GM21737 (cell line): ENCODE data around the gene STAG1.
"Not testable (repeated sequence)": the region's sequence is repeated elsewhere in the genome, so short reads cannot be mapped to it uniquely, and the experiment has no call there.

ENCODE experiments used
- ATAC-seq: cut with Tn5 transposase; IDR thresholded peaks from one replicate; pipeline ENCODE4 v1.9.1; 2021; ENCODE audit warnings: mild to moderate bottlenecking, moderate library complexity; ENCODE audit not compliant: unreplicated experiment

The STAG1 gene

GRCh38 chr3:136516095-136516494 lies 236.1 kb downstream of the STAG1 start:
- no peak for ATAC-seq

- ATAC-seq, result not testable (repeated sequence)
Measured at GRCh38 chr3:136514533-136514932, 237.6 kb downstream of the STAG1 start.

DNA sequence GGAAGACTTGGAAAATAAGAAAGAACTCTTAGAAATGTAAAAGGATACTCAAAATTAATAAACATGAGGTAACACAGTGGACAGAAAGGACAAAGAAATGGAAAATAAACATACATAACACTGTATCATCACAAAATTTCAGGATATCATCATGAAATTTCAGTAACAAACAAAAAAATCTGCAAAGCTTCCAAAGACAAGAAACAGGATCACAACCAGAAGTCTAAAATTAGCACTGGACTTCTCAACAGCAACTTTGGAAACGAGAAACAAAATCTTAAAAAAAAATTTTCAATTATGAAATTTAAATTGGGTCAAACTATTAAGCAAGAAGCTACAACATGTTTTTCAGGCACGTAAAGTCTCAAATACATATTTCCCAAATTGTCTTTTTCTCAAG lies 238.8 kb downstream of the STAG1 start:
- ATAC-seq, result no peak

DNA sequence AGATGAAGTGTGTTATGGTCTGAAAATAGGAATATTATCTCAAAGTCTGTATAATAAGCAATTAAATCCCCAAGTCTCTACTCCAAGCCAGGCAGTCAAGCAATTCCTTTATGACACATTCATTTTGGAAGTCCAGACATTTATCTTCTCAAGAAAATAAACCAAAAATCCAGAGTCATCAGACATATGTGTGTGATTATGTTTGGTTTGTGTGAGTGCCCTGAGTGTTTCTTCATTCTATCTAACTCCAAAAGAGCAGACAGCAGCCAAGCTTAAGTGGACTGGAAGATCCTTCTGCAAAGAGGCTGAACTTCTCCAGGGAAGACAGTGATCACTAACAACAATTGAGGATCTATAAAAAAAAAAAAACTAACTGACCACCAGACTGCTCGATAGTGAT lies 239.8 kb downstream of the STAG1 start:
- no peak for ATAC-seq

DNA sequence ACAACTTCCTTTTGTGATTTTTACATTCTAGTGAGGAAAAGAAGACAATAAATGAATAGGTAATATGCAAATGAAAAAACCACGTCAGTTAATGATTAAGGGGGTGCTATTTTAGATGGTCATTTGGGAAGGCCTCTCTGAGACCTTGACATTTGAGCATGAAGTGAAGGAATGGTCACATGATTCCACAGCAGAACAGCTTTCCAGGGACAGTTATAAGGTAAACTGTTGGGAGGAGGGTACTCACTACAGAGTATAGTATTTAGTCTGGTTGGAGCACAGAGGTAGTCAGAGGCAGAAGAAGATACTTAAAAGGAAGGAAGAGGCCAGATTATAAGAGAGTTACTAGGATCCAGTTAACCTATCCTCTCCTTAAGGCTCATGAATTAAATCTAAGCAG lies 246.5 kb downstream of the STAG1 start:
- ATAC-seq, result no peak

DNA sequence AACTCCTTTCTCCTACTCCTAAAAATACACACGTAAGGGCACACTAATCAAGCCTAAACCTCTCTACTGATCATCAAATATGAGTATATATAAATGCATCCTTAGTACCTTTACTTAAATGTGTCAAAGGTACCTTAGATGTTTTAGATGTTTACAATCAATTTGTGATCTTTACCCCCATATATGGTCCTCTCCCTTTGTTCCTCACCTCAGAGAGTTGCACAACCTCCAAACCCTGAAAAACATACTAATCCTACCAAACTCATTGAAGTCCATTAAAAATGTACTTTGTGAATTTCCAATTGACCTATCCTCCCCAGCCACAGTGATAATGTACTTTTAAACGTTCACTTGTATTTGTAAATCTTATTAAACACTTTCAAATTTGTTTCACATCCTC lies 249.1 kb downstream of the STAG1 start:
- ATAC-seq, result no peak

DNA sequence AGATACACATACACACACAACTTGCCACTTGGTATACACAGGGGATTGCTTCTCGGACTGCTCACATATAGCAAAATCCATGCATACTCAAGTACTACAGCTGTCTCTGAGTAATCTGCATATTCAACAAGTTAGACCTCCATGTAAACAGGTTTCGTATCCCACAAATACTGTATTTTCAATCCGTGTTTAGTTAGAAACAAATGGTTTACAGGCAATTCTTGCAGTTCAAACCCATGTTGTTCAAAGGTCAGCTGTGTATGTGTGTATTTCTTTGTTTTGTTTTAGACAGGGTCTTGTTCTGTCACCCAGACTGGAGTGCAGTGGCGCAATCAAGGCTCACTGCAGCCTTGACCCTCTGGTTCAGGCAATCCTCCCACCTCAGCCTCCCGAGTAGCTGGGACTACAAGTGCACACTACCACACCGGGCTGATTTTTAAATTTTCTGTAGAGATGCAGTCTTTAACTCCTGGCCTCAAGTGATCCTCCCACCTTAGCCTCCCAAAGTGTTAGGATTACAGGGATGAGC lies 253.2 kb downstream of the STAG1 start:
- no peak for ATAC-seq

- ATAC-seq, result no peak
Measured at GRCh38 chr3:136495213-136495612, 257.0 kb downstream of the STAG1 start.

- ATAC-seq, result no peak
Measured at GRCh38 chr3:136490646-136491405, 261.4 kb downstream of the STAG1 start.

GRCh38 chr3:136485777-136486176 lies 266.4 kb downstream of the STAG1 start:
- ATAC-seq, result no peak

- no peak for ATAC-seq
Measured at GRCh38 chr3:136476280-136476679, 275.9 kb downstream of the STAG1 start.

DNA sequence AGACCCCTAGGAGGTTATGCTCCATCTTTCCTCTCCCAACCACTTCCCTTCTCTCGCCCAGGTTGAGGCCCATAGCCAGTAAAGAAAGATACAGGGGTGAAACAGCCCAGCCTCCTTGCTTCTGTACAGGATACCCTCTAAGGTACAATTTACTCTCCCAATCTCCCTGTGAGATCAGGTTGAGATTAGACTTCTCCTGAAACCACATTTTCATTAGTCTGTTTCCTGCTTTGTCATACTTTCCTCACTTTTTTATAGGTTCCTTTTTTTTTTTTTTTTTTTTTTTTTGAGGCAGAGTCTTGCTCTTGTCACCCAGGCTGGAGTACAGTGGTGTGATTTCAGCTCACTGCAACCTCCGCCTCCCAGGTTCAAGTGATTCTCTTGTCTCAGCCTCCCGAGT lies 277.3 kb downstream of the STAG1 start:
- ATAC-seq, result not testable (repeated sequence)

- no peak for ATAC-seq
Measured at GRCh38 chr3:136473716-136474326, 278.4 kb downstream of the STAG1 start.

GRCh38 chr3:136465296-136465695 lies 286.9 kb downstream of the STAG1 start:
- ATAC-seq, result no peak

DNA sequence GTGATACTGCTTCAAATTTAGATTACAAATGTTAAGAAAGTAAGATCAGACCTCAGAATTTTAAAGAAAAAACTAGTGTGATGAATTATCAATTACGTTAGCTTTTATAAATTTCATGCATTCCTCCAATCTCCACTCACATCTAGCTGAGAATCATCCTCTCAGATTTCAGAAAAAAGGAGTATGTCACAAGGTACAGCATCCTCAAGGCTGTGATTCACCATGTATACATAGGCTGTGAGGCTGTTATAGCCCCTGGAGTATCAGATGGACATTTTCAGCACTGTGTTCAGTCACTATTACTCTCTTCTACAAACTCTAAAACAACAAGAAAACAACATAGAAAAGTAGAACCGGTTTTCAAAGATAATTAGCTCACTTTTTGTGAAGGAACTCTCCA lies 287.7 kb downstream of the STAG1 start:
- no peak for ATAC-seq

GRCh38 chr3:136463170-136463569 lies 289.0 kb downstream of the STAG1 start:
- ATAC-seq, result no peak

- ATAC-seq, result no peak
Measured at GRCh38 chr3:136457793-136458192, 294.4 kb downstream of the STAG1 start.

DNA sequence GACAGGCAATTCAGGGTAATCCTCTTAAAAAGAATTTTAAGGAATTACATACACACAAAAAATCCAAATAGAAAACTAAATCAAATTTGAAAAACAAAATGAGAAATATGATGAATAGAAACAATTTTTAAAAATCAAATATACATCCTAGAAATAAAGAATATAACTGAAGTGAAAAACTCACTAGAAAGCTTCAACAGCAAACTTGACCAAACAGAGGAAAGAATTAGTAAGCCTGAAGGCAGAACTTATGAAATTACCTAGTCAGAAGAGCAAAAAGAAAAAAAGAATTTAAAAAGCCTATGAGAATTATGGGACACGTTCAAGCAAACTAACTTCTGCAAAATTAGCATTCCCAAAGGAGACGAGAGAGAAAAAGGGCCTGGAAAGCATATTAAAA lies 296.0 kb downstream of the STAG1 start:
- no peak for ATAC-seq

DNA sequence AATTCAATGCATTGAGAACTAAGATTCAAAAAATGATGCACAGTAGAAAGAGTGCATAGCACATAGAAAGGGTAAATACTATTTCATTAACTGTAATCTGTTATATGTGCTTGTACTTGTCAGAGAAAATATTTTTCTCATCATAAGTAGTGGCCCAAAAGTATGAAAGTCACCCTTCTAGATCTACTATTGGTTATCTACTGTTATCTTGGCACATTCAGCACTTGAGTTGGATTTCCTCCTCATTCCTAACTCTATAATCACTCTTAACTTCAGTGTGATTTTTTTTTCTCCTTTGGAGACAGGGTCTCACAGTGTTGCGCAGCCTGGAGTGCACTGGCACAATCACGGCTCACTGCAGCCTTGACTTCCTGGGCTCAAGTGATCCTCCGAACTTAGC lies 307.6 kb downstream of the STAG1 start:
- no peak for ATAC-seq

- ATAC-seq, result no peak
Measured at GRCh38 chr3:136437043-136437442, 315.1 kb downstream of the STAG1 start.

DNA sequence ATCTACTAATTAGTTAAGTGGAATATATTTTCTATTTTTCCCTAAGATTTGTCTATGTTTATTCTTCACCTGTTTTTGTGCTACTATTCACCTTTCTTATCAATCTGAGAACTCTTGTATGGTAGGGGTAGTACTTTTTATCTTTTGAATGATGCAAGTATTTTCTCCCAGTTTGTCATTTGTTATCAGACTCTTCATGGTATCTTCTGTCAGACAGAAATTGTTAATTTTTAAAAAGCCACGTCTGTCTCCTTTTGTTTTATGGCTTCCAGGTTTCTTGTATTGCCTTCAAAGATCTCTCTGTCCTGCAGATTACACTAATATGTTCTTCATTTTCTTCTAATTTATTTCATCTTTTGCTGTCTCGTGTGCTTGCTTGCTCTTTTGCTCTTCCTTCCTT lies 317.7 kb downstream of the STAG1 start:
- no peak for ATAC-seq

GRCh38 chr3:136432685-136433084 lies 319.5 kb downstream of the STAG1 start:
- no peak for ATAC-seq
